Eye (tissue), 1 donor: ENCODE results near the gene MAP3K10.

Source experiments
- DNase-seq: peaks from one replicate; pipeline ENCODE4 v3.0.0-alpha.2; 2015

MAP3K10 gene

GRCh38 chr19:40234429-40235237 is 43.4 kb downstream of the MAP3K10 start:
- no peak for DNase-seq

- no peak for DNase-seq
These were observed 44.2 kb downstream of the MAP3K10 start for GRCh38 chr19:40235238-40236025.

- DNase-seq: no peak
These were observed 44.8 kb downstream of the MAP3K10 start for GRCh38 chr19:40236026-40236355.

GRCh38 chr19:40236366-40236765 is 45.1 kb downstream of the MAP3K10 start:
- no peak for DNase-seq

GRCh38 chr19:40237791-40238190 is 46.6 kb downstream of the MAP3K10 start:
- DNase-seq: no peak

- DNase-seq: no peak
These were observed 47.5 kb downstream of the MAP3K10 start for GRCh38 chr19:40238775-40239174.

GRCh38 chr19:40239415-40240226 is 48.4 kb downstream of the MAP3K10 start:
- DNase-seq: no peak

- no peak for DNase-seq
These were observed 49.1 kb downstream of the MAP3K10 start for GRCh38 chr19:40240332-40240731.

- DNase-seq: no peak
These were observed 50.0 kb downstream of the MAP3K10 start for GRCh38 chr19:40241125-40241808.

- DNase-seq: no peak
These were observed 50.7 kb downstream of the MAP3K10 start for GRCh38 chr19:40241809-40242384.

GRCh38 chr19:40242480-40242879 is 51.3 kb downstream of the MAP3K10 start:
- DNase-seq: no peak

GRCh38 chr19:40243181-40243580 is 52.0 kb downstream of the MAP3K10 start:
- no peak for DNase-seq

GRCh38 chr19:40244579-40245317 is 53.5 kb downstream of the MAP3K10 start:
- DNase-seq: no peak

GRCh38 chr19:40245506-40246128 is 54.4 kb downstream of the MAP3K10 start:
- DNase-seq: no peak

- no peak for DNase-seq
These were observed 55.3 kb downstream of the MAP3K10 start for GRCh38 chr19:40246292-40247073.

- DNase-seq: no peak
These were observed 56.0 kb downstream of the MAP3K10 start for GRCh38 chr19:40247178-40247577.

GRCh38 chr19:40247735-40248262 is 56.6 kb downstream of the MAP3K10 start:
- DNase-seq: no peak

- DNase-seq: no peak
These were observed 58.0 kb downstream of the MAP3K10 start for GRCh38 chr19:40249201-40249600.

GRCh38 chr19:40249781-40250180 is 58.6 kb downstream of the MAP3K10 start:
- DNase-seq: no peak

GRCh38 chr19:40251244-40251643 is 60.0 kb downstream of the MAP3K10 start:
- no peak for DNase-seq
